ENCODE data around the gene PLIN5.
A peak's percentile ranks its signal among the peaks of the same experiment; 100 is the strongest.

The PLIN5 gene

DNA sequence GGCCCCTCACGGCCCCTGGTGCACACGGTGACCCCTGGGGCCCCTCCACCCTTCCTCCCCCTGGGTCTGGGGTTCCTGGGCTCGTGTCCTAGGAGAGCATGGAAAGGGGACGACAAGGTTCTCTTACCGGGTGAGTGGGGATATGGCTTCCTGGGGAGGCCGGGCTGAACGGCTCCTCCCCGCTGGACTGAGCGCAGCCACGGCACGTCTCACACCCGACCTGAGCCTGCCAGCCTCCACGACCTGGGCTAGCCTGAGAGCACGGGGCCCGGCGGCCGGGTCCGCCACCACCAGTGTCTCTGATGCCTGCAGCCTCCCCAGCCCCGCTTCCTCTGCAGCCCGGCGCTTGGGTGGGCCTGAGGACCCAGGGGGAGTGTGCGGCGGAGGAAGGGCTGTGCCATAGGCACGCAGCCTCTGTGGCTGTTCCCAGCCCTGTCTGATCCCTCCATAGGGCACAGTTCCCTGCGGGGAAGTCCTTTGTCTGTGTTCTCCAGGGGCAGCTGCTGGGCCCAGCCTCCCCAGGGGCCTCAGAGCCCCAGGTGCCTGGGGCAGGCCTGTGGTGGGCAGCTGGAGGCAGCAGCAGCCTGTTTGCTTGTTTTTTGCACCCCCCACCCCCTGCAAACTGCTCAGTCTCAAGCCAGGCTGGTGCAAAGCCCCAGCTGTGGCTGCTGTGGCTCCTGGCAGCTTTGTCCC is 31.7 kb downstream of the PLIN5 start:
- Histone ChIP-seq H3K36me3 (ENCODE audit: insufficient read depth, insufficient read length, low read length) (peaks cover 91% of the 10 kb centered on the region), H3K27me3 (ENCODE audit: insufficient read depth, insufficient read length) (no peaks in the 10 kb centered on the region), H3K4me1 (ENCODE audit: insufficient read depth, insufficient read length) (peaks cover 13% of the 10 kb centered on the region), H3K4me3 (ENCODE audit: insufficient read length, low read depth) (no peak overlapping the region), H3K9me3 (ENCODE audit: insufficient read depth, low read length) (no peaks in the 10 kb centered on the region), H3K9ac (ENCODE audit: insufficient read length, low read depth) (peak overlapping the region; percentile 6)
- no peak for TF ChIP-seq YY1 (IDR thresholded peaks at IDR 0.05; ENCODE audit: insufficient read depth, insufficient read length)
- TF ChIP-seq ZNF274 (IDR thresholded peaks at IDR 0.05; ENCODE audit: low read depth, low read length): no peak
- TF ChIP-seq SUZ12 (IDR thresholded peaks at IDR 0.05; ENCODE audit: extremely low read depth, insufficient read depth, insufficient read length): no peak
- DNase-seq (ENCODE audit: low read depth, low spot score): no peak

GRCh38 chr19:4502282-4503131 is 32.5 kb downstream of the PLIN5 start:
- DNase-seq (ENCODE audit: low read depth, low spot score): no peak
- peaks cover 94% of the 10 kb centered on the region for H3K36me3 ChIP-seq (ENCODE audit: insufficient read depth, insufficient read length, low read length)
- no peak overlapping the region for H3K4me3 ChIP-seq (ENCODE audit: insufficient read length, low read depth)
- peak overlapping the region; percentile 6 for H3K9ac ChIP-seq (ENCODE audit: insufficient read length, low read depth)
- TF ChIP-seq SUZ12 (IDR thresholded peaks at IDR 0.05; ENCODE audit: extremely low read depth, insufficient read depth, insufficient read length) (no peak), ZNF274 (IDR thresholded peaks at IDR 0.05; ENCODE audit: low read depth, low read length) (no peak)
- no peaks in the 10 kb centered on the region for H3K9me3 ChIP-seq (ENCODE audit: insufficient read depth, low read length)
- no peaks in the 10 kb centered on the region for H3K27me3 ChIP-seq (ENCODE audit: insufficient read depth, insufficient read length)
- peaks cover 13% of the 10 kb centered on the region for H3K4me1 ChIP-seq (ENCODE audit: insufficient read depth, insufficient read length)

DNA sequence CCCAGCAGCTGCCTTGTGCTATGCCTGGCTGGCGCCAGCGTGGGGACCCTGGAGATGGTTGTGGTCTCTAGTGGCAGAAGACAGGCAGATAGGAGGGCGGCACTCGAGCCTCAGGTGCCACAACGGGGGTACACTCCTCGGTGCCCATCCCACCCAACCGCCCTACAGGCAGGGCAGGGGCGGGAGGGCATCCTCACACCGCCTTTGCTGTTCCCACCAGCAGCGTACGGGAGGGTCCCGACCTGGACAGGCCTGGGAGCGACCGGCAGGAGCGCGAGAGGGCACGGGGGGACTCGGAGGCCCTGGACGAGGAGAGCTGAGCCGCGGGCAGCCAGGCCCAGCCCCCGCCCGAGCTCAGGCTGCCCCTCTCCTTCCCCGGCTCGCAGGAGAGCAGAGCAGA is 33.3 kb downstream of the PLIN5 start:
- TF ChIP-seq ZNF274 (IDR thresholded peaks at IDR 0.05; ENCODE audit: low read depth, low read length): no peak
- no peak for TF ChIP-seq SUZ12 (IDR thresholded peaks at IDR 0.05; ENCODE audit: extremely low read depth, insufficient read depth, insufficient read length)
- no peak for TF ChIP-seq YY1 (IDR thresholded peaks at IDR 0.05; ENCODE audit: insufficient read depth, insufficient read length)
- H3K9ac ChIP-seq (ENCODE audit: insufficient read length, low read depth): no peak overlapping the region
- DNase-seq (ENCODE audit: low read depth, low spot score): no peak
- H3K9me3 ChIP-seq (ENCODE audit: insufficient read depth, low read length): no peaks in the 10 kb centered on the region
- H3K36me3 ChIP-seq (ENCODE audit: insufficient read depth, insufficient read length, low read length): peaks cover 90% of the 10 kb centered on the region
- no peak overlapping the region for H3K4me3 ChIP-seq (ENCODE audit: insufficient read length, low read depth)
- peaks cover 13% of the 10 kb centered on the region for H3K4me1 ChIP-seq (ENCODE audit: insufficient read depth, insufficient read length)
- no peaks in the 10 kb centered on the region for H3K27me3 ChIP-seq (ENCODE audit: insufficient read depth, insufficient read length)

DNA sequence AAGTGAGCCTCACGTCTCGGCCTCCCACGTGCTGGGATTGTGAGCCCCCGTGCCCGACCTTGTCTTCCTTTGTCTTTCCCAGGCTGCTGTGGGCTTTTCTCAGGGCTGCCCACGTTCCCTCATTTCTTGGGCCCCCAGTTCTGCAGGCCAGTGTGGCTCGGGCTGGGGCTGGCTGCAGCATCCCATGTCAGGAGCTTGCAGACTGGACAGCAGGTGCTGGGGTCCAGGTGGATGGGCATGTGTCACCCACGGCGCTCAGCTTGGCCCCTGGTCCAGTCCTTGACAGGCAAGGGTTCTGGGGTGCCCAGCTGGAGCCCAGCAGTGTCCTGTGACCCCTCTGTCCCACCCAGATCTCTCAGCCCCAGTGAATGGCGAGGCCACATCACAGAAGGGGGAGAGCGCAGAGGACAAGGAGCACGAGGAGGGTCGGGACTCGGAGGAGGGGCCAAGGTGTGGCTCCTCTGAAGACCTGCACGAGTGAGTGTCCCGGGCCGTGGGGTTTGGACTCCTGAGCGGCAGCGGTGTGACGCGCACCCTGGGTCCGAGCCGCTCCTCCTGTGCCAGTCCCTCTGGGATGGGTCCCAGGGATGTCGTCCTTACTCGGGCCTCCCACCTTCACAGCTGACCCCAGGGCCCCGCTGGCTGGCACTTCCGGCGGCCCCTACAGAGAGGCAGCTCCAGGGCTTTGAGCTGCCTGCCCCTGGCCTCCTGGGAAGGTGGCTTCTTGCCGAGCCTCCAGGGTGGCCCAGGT is 34.0 kb downstream of the PLIN5 start:
- Histone ChIP-seq H3K27me3 (ENCODE audit: insufficient read depth, insufficient read length) (no peaks in the 10 kb centered on the region), H3K36me3 (ENCODE audit: insufficient read depth, insufficient read length, low read length) (peaks cover 90% of the 10 kb centered on the region), H3K4me1 (ENCODE audit: insufficient read depth, insufficient read length) (peaks cover 13% of the 10 kb centered on the region), H3K4me3 (ENCODE audit: insufficient read length, low read depth) (no peak overlapping the region), H3K9me3 (ENCODE audit: insufficient read depth, low read length) (no peaks in the 10 kb centered on the region), H3K9ac (ENCODE audit: insufficient read length, low read depth) (peak overlapping the region; percentile 21)
- no peak for DNase-seq (ENCODE audit: low read depth, low spot score)
- no peak for TF ChIP-seq YY1 (IDR thresholded peaks at IDR 0.05; ENCODE audit: insufficient read depth, insufficient read length)
- no peak for TF ChIP-seq ZNF274 (IDR thresholded peaks at IDR 0.05; ENCODE audit: low read depth, low read length)
- TF ChIP-seq SUZ12 (IDR thresholded peaks at IDR 0.05; ENCODE audit: extremely low read depth, insufficient read depth, insufficient read length): no peak

DNA sequence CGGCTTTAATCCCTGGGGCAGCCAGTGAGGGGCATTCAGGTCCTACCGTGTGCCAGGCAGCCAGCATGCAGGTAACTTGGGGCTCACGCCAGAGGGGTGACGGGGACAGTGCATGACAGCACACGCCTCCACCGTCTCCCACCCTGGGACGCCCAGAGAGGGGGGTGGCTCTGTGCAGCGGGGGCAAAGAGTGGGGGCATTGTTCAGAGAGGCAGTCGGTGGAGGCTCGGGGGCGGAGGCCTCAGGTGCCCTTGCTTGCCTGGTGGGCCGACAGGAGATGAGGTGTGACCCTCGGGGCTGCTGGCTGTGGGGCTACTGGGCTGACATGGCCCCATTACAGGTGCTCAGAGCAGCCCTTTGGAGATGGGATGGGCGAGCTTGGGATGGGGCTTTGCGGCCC is 35.2 kb downstream of the PLIN5 start:
- no peak for DNase-seq (ENCODE audit: low read depth, low spot score)
- no peak overlapping the region for H3K4me3 ChIP-seq (ENCODE audit: insufficient read length, low read depth)
- no peak for TF ChIP-seq SUZ12 (IDR thresholded peaks at IDR 0.05; ENCODE audit: extremely low read depth, insufficient read depth, insufficient read length)
- TF ChIP-seq YY1 (IDR thresholded peaks at IDR 0.05; ENCODE audit: insufficient read depth, insufficient read length): no peak
- no peak for TF ChIP-seq ZNF274 (IDR thresholded peaks at IDR 0.05; ENCODE audit: low read depth, low read length)
- H3K9ac ChIP-seq (ENCODE audit: insufficient read length, low read depth): no peak overlapping the region
- peaks cover 88% of the 10 kb centered on the region for H3K36me3 ChIP-seq (ENCODE audit: insufficient read depth, insufficient read length, low read length)
- H3K27me3 ChIP-seq (ENCODE audit: insufficient read depth, insufficient read length): no peaks in the 10 kb centered on the region
- peaks cover 13% of the 10 kb centered on the region for H3K4me1 ChIP-seq (ENCODE audit: insufficient read depth, insufficient read length)
- no peaks in the 10 kb centered on the region for H3K9me3 ChIP-seq (ENCODE audit: insufficient read depth, low read length)

GRCh38 chr19:4499318-4499717 is 35.7 kb downstream of the PLIN5 start:
- no peaks in the 10 kb centered on the region for H3K9me3 ChIP-seq (ENCODE audit: insufficient read depth, low read length)
- H3K36me3 ChIP-seq (ENCODE audit: insufficient read depth, insufficient read length, low read length): peaks cover 88% of the 10 kb centered on the region
- no peak for TF ChIP-seq YY1 (IDR thresholded peaks at IDR 0.05; ENCODE audit: insufficient read depth, insufficient read length)
- no peak for TF ChIP-seq SUZ12 (IDR thresholded peaks at IDR 0.05; ENCODE audit: extremely low read depth, insufficient read depth, insufficient read length)
- TF ChIP-seq ZNF274 (IDR thresholded peaks at IDR 0.05; ENCODE audit: low read depth, low read length): no peak
- H3K4me3 ChIP-seq (ENCODE audit: insufficient read length, low read depth): no peak overlapping the region
- no peak for DNase-seq (ENCODE audit: low read depth, low spot score)
- H3K9ac ChIP-seq (ENCODE audit: insufficient read length, low read depth): no peak overlapping the region
- H3K27me3 ChIP-seq (ENCODE audit: insufficient read depth, insufficient read length): no peaks in the 10 kb centered on the region
- H3K4me1 ChIP-seq (ENCODE audit: insufficient read depth, insufficient read length): peaks cover 16% of the 10 kb centered on the region

DNA sequence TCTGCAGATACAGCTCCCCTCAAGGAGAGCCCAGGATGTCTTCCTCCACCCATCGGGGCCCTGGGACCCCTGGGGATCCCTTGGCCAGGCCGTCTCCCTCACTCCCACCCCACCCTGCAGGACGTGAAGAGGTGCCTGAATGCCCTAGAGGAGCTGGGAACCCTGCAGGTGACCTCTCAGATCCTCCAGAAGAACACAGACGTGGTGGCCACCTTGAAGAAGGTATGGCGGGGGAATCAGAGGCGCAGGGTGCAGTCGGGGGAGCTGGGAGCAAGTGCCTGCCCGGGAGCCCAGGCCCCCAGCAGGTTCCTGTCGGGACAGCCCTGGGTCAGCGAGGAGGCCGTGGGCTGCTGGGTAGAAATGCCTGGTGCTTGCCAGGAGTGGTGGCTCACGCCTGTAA is 36.3 kb downstream of the PLIN5 start:
- Histone ChIP-seq H3K4me3 (ENCODE audit: insufficient read length, low read depth) (no peak overlapping the region), H3K9ac (ENCODE audit: insufficient read length, low read depth) (no peak overlapping the region), H3K9me3 (ENCODE audit: insufficient read depth, low read length) (no peaks in the 10 kb centered on the region), H3K27me3 (ENCODE audit: insufficient read depth, insufficient read length) (no peaks in the 10 kb centered on the region), H3K36me3 (ENCODE audit: insufficient read depth, insufficient read length, low read length) (peaks cover 88% of the 10 kb centered on the region), H3K4me1 (ENCODE audit: insufficient read depth, insufficient read length) (peaks cover 13% of the 10 kb centered on the region)
- no peak for DNase-seq (ENCODE audit: low read depth, low spot score)
- TF ChIP-seq ZNF274 (IDR thresholded peaks at IDR 0.05; ENCODE audit: low read depth, low read length): no peak
- TF ChIP-seq YY1 (IDR thresholded peaks at IDR 0.05; ENCODE audit: insufficient read depth, insufficient read length): no peak
- no peak for TF ChIP-seq SUZ12 (IDR thresholded peaks at IDR 0.05; ENCODE audit: extremely low read depth, insufficient read depth, insufficient read length)
